IMR-90 (cell line): ENCODE measurements around the gene TM4SF18. TPM values are rescaled to one million over a fixed set of nuclear protein-coding genes. Genes with fewer than 3 reads are reported as not detected.

Experiments used
- ATAC-seq: fragments of 200-7000 bp; cut with Tn5 transposase; 2 replicates; pipeline ENCODE4 v1.9.1; 2020; ENCODE audit warnings: low read depth, mild to moderate bottlenecking, moderate library complexity
- BruUV-seq: library from RNA; stranded (reverse); fragments of 400-500 nt; replicated peaks from 2 replicates; lab custom pipeline; 2021; lab: Mats Ljungman, UMichigan
- CTCF ChIA-PET: fragments of 300-600 bp; formaldehyde crosslinking; extraction: SDS; loops from one replicate; lab custom pipeline; 2021; ENCODE audit warnings: antibody characterized with exemption; lab: Yijun Ruan, JAX
- POLR2A ChIA-PET: fragments of 300-600 bp; sonication (Branson Sonifier 250); formaldehyde crosslinking; loops from one replicate; lab custom pipeline; 2022; ENCODE audit warnings: antibody characterized with exemption; ENCODE audit not compliant: unreplicated experiment; lab: Charles Lee
- DNase-seq: peaks from one replicate; pipeline ENCODE4 v3.0.0; 2013
- H2AFZ ChIP-seq: replicated peaks from 2 replicates; pipeline ENCODE3; 2013; ENCODE audit warnings: low read length, mild to moderate bottlenecking; ENCODE audit not compliant: poor library complexity
- H2AK5ac ChIP-seq: 2 replicates; pipeline ENCODE4 v1.6.1; 2013; ENCODE audit warnings: low read depth, low read length, inconsistent platforms
- H2AK9ac ChIP-seq: replicated peaks from 2 replicates; pipeline ENCODE3; 2013; ENCODE audit warnings: mild to moderate bottlenecking, low read depth, low read length, moderate library complexity; ENCODE audit not compliant: poor library complexity
- H2BK120ac ChIP-seq: 2 replicates; pipeline ENCODE4 v1.6.1; 2013; ENCODE audit warnings: low read depth, low read length, inconsistent platforms
- H2BK15ac ChIP-seq: 3 replicates; pipeline ENCODE4 v1.6.1; 2013; ENCODE audit warnings: low read depth, low read length, inconsistent platforms
- H2BK20ac ChIP-seq: 2 replicates; pipeline ENCODE4 v1.6.1; 2013; ENCODE audit warnings: low read depth, mild to moderate bottlenecking, inconsistent platforms, low read length, moderate library complexity
- H2BK5ac ChIP-seq: 2 replicates; pipeline ENCODE4 v1.6.1; 2013; ENCODE audit warnings: mild to moderate bottlenecking, low read depth, low read length, inconsistent platforms; ENCODE audit not compliant: poor library complexity, severe bottlenecking
- H3K14ac ChIP-seq: replicated peaks from 2 replicates; pipeline ENCODE4 v1.6.1; 2013; ENCODE audit warnings: low read depth, low read length, inconsistent platforms
- H3K18ac ChIP-seq: 2 replicates; pipeline ENCODE4 v1.6.1; 2013; ENCODE audit warnings: low read depth, low read length, control low read depth
- H3K23ac ChIP-seq: 2 replicates; pipeline ENCODE4 v1.6.1; 2013; ENCODE audit warnings: low read depth, low read length, inconsistent platforms
- H3K27ac ChIP-seq: 2 replicates; pipeline ENCODE4 v1.5.1; 2013; ENCODE audit warnings: mild to moderate bottlenecking, control low read depth, low read length; ENCODE audit not compliant: insufficient read depth
- H3K27me3 ChIP-seq: 2 replicates; pipeline ENCODE4 v1.6.1; 2013; ENCODE audit warnings: low read length; ENCODE audit not compliant: control insufficient read depth, insufficient read depth
- H3K36me3 ChIP-seq: 2 replicates; pipeline ENCODE4 v1.6.1; 2013; ENCODE audit warnings: low read length, mixed read lengths; ENCODE audit not compliant: control insufficient read depth, insufficient read depth
- H3K4ac ChIP-seq: 2 replicates; pipeline ENCODE4 v1.6.1; 2013; ENCODE audit warnings: low read depth, low read length, inconsistent platforms
- H3K4me1 ChIP-seq: 2 replicates; pipeline ENCODE4 v1.6.1; 2013; ENCODE audit warnings: low read length, mixed read lengths; ENCODE audit not compliant: control insufficient read depth, insufficient read depth
- H3K4me2 ChIP-seq: 2 replicates; pipeline ENCODE4 v1.6.1; 2013; ENCODE audit warnings: low read depth, mild to moderate bottlenecking, control low read depth, low read length, moderate library complexity
- H3K4me3 ChIP-seq: 2 replicates; pipeline ENCODE4 v1.5.1; 2013; ENCODE audit warnings: low read depth, mild to moderate bottlenecking, control low read depth, low read length, moderate library complexity; ENCODE audit not compliant: insufficient read depth
- H3K56ac ChIP-seq: 2 replicates; pipeline ENCODE4 v1.6.1; 2013; ENCODE audit warnings: low read length, inconsistent platforms; ENCODE audit not compliant: insufficient read depth; ENCODE audit errors: extremely low read depth
- H3K79me1 ChIP-seq, 2 experiments: 2 replicates each; pipeline ENCODE4 v1.6.1; 2013; ENCODE audit warnings: low read length in 2 of 2, inconsistent platforms in 1 of 2, low read depth in 1 of 2
- H3K9ac ChIP-seq: 2 replicates; pipeline ENCODE4 v1.6.1; 2013; ENCODE audit warnings: low read depth, low read length, control low read depth
- H3K9me1 ChIP-seq: 2 replicates; pipeline ENCODE4 v1.6.1; 2013; ENCODE audit warnings: low read length, inconsistent platforms; ENCODE audit not compliant: insufficient read depth
- H3K9me3 ChIP-seq: 2 replicates; pipeline ENCODE4 v1.6.1; 2013; ENCODE audit warnings: low read length; ENCODE audit not compliant: control insufficient read depth, insufficient read depth
- H4K20me1 ChIP-seq: 2 replicates; pipeline ENCODE4 v1.6.1; 2013; ENCODE audit warnings: low read length, inconsistent platforms; ENCODE audit not compliant: insufficient read depth
- H4K5ac ChIP-seq: 2 replicates; pipeline ENCODE4 v1.6.1; 2013; ENCODE audit warnings: mild to moderate bottlenecking, low read depth, low read length, control low read depth
- H4K8ac ChIP-seq, 2 experiments: 2 replicates each; pipeline ENCODE4 v1.6.1; 2013; ENCODE audit warnings: low read depth in 2 of 2, low read length in 2 of 2, control low read depth in 1 of 2, inconsistent platforms in 1 of 2
- H4K91ac ChIP-seq: 2 replicates; pipeline ENCODE4 v1.6.1; 2013; ENCODE audit warnings: low read depth, low read length, inconsistent platforms; ENCODE audit not compliant: insufficient read depth
- ELK1 ChIP-seq: fragments of 150-350 bp; IDR thresholded peaks from 2 replicates; pipeline ENCODE4 v1.6.1; 2016; ENCODE audit warnings: low read depth, mild to moderate bottlenecking, low read length, moderate library complexity, borderline replicate concordance
- MAZ ChIP-seq: IDR thresholded peaks from 2 replicates; pipeline ENCODE4 v1.6.1; 2012; ENCODE audit warnings: low read depth, mild to moderate bottlenecking, low read length, improper control_type of control experiment, moderate library complexity, borderline replicate concordance
- POLR2A ChIP-seq: IDR thresholded peaks from 2 replicates; pipeline ENCODE4 v1.6.1; 2012; ENCODE audit warnings: mild to moderate bottlenecking, low read depth, low read length
- RFX5 ChIP-seq: IDR thresholded peaks from 2 replicates; pipeline ENCODE4 v1.8.0; 2012; ENCODE audit warnings: low read depth, mild to moderate bottlenecking, low read length, moderate library complexity
- WGBS, 2 experiments: methylation state at CpG; one replicate each; pipeline versions ENCODE4 v1.1.5 to v1.1.7; 2013; ENCODE audit warnings: missing lambda C conversion rate in 2 of 2; ENCODE audit not compliant: insufficient read length in 1 of 2; ENCODE audit errors: extremely low coverage in 2 of 2; 5-methylcytosine and 5-hydroxymethylcytosine counted together
- dilution Hi-C: fragments of 300-500 bp; cut with HindIII; formaldehyde crosslinking; loops from one replicate; pipeline ENCODE4 v1.14.3; 2018; ENCODE audit warnings: low sequenced_read_pairs; ENCODE audit not compliant: unreplicated experiment
- in situ Hi-C: fragments of 300-500 bp; cut with MboI; formaldehyde crosslinking; loops from 3 replicates; pipeline ENCODE4 v1.14.3; 2019; ENCODE audit warnings: low sequenced_read_pairs, inconsistent platforms, mixed read lengths
- intact Hi-C: fragments of 100-400 bp; cut with micrococcal nuclease; formaldehyde crosslinking; loops from 2 replicates; pipeline ENCODE4 v1.10.0; 2022
- polyA plus RNA-seq, 3 experiments: library from polyadenylated mRNA; depleted of rRNA; stranded (reverse); fragments of >200 nt; gene quantifications; 2 replicates each; pipeline ENCODE4 v1.2.3, GENCODE V29; 2012; ENCODE audit warnings: low replicate concordance in 1 of 3
- total RNA-seq: library from RNA; depleted of rRNA; stranded (reverse); fragments of >200 nt; gene quantifications from 2 replicates; pipeline ENCODE4 v1.2.3, GENCODE V29; 2012

The TM4SF18 gene
- total and polyA plus RNA-seq, 2 of the 4 experiments (the other 2 are of a cell fraction), result under 0.01 TPM; not detected in 1

- Histone ChIP-seq H3K9me3 (no peaks in the 10 kb centered on the region), H2AFZ (no peak overlapping the region), H2BK5ac (no peak overlapping the region), H3K14ac (no peak overlapping the region), H3K27ac (no peak overlapping the region), H2AK9ac (no peak overlapping the region), H3K9ac (no peak overlapping the region), H4K91ac (no peak overlapping the region), H3K27me3 (no peaks in the 10 kb centered on the region), H3K36me3 (no peaks in the 10 kb centered on the region), H2BK120ac (no peak overlapping the region), H2BK15ac (no peak overlapping the region), H2BK20ac (no peak overlapping the region), H3K79me1 (0 out of 4 replicates have a peak, but pooled peaks cover 0 to 3% of the 10 kb centered on the region in 2 experiments), H3K4me3 (no peak overlapping the region), H3K4ac (no peak overlapping the region), H4K8ac (no peak overlapping the region), H4K5ac (no peak overlapping the region), H3K23ac (no peak overlapping the region), H3K18ac (no peak overlapping the region), H3K4me2 (no peak overlapping the region), H3K9me1 (peaks cover 3% of the 10 kb centered on the region; the same call in 1 of the 2 replicates), H3K56ac (no peak overlapping the region), H4K20me1 (no peaks in the 10 kb centered on the region), H3K4me1 (peaks cover 14% of the 10 kb centered on the region), H2AK5ac (0 out of 2 replicates have a peak overlapping the region, but pooled peaks have one; percentile 44)
- in situ Hi-C loops (no loop called here), intact Hi-C loops (no loop called here), dilution Hi-C loops (no loop called here)
- CTCF ChIA-PET, result no interaction called here
- no peak for TF ChIP-seq POLR2A
- no peak for TF ChIP-seq RFX5
- no peak for TF ChIP-seq MAZ
- TF ChIP-seq ELK1, result no peak
- BruUV-seq, result no TSS peak
- ATAC-seq (no peak), DNase-seq (no peak)
- WGBS, 2 experiments, result 86% methylated on average over 2 of the region's 3 CpGs; no CpG with 5 or more reads in 1 of the 2 experiments
- POLR2A ChIA-PET, result no interaction called here
These were observed 13.7 kb downstream of the TM4SF18 start for GRCh38 chr3:149319750-149320149.
